Jurkat, Clone E6-1 (cell line): ENCODE measurements around the gene PNPLA1.

Source experiments
- DNase-seq: peaks from one replicate; pipeline ENCODE4 v3.0.0-alpha.2; 2011; ENCODE audit warnings: low read depth, low spot score
- H3K4me3 ChIP-seq: 2 replicates; pipeline ENCODE4 v1.5.1; 2011; ENCODE audit warnings: mild to moderate bottlenecking, low read length, control low read depth, moderate library complexity

The PNPLA1 gene

GRCh38 chr6:36306375-36306774, 36.5 kb downstream of the PNPLA1 start:
- H3K4me3 ChIP-seq: no peak overlapping the region
- no peak for DNase-seq

DNA sequence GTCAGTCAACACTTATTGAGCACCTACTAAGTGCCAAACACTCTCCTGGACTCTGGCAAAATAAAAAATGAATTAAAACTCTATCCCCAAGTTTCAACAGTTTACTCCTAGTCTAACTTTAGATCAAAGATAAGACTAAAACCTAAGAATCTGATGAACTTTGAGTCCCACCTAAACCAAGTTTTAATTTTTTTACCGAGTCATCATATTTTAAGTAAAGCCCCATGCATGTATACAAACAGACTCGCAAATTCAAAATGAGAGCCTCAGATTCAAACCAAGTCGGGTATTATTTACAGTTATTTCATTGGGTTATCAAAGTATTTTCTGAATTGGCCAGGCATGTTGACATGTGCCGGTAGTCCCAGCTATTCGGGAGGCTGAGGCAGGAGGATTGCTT, 38.7 kb downstream of the PNPLA1 start:
- DNase-seq: no peak
- H3K4me3 ChIP-seq: no peak overlapping the region

GRCh38 chr6:36309203-36309602, 39.3 kb downstream of the PNPLA1 start:
- DNase-seq: no peak

GRCh38 chr6:36309900-36310299, 40.0 kb downstream of the PNPLA1 start:
- DNase-seq: no peak
- no peak overlapping the region for H3K4me3 ChIP-seq

More at GRCh38 chr6:36309203-36309602, 39.3 kb downstream of the PNPLA1 start:
- no peak overlapping the region for H3K4me3 ChIP-seq

GRCh38 chr6:36312854-36313648, 43.2 kb downstream of the PNPLA1 start:
- DNase-seq: no peak
- no peak overlapping the region for H3K4me3 ChIP-seq

DNA sequence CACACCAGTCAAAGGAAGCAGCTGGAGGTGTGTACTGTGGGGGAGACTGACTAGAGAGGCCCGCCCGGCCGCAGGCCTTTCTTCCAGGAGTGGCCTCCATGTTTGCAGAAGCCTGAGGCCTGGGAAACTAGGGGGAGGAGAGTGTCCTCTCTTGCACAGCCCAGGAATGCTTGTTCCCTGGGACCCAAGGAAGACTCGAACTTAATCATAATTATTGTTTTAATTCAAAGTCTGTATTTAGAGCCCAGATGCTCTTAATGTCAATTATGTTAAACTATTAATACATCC, 43.7 kb downstream of the PNPLA1 start:
- no peak for DNase-seq
- H3K4me3 ChIP-seq: no peak overlapping the region

GRCh38 chr6:36314221-36315014, 44.6 kb downstream of the PNPLA1 start:
- no peak for DNase-seq
- H3K4me3 ChIP-seq: no peak overlapping the region

DNA sequence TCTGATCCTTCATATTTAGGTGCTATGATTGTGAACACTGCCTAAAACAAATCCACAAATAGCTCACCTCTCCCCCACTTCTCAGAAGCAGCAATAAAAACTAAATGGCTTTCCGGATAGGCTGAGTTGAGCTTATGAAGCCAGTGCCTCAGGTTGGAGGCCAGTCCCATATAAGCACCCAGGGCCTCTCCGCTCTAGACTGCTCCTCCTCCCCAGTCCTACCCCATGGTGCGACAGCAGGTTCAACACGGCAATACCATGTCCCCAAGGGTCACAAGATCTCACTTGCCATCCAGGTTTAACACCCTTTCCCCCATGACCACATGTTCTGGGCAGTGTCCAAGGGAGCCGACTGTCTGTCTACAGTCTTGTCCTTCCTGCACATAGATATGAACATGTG, 46.1 kb downstream of the PNPLA1 start:
- no peak overlapping the region for H3K4me3 ChIP-seq
- DNase-seq: no peak

GRCh38 chr6:36317623-36318022, 47.8 kb downstream of the PNPLA1 start:
- H3K4me3 ChIP-seq: no peak overlapping the region
- no peak for DNase-seq

DNA sequence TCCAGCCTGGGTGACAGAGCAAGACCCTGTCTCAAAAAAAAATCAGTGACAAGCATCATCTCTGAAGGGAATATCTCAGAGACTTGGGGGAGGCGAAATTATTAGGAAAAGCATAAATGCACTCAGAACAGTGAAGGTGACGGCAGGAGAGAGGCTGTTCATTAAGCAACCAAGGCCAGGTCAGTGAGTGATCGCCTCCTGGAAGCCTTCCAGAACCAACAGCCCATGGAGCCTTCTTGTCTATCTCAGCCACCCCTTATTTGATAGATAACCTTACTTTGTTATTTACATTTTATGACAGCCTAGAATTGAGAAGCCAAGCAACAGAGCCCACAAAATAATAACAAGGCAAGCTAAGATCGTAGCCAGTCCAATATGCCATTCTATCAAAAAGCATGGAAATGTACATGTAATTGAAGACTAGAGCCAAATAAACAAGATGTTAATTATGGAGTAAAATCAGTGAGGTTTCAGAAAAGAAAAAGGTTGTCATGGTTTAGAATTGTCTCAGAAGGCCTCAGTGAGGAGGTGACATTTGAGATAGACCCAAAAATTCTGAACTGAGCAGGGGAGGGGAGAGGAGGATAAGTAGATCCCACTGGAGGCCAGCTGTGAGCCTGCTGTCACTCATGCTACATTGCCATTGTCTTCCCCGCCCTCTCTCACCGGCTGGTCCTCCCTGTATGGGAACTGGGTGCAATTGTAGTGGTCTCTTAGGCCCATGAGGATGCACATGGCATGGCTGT, 49.0 kb downstream of the PNPLA1 start:
- no peak for DNase-seq
- no peak overlapping the region for H3K4me3 ChIP-seq

GRCh38 chr6:36319436-36319762, 49.5 kb downstream of the PNPLA1 start:
- no peak for DNase-seq
- no peak overlapping the region for H3K4me3 ChIP-seq

DNA sequence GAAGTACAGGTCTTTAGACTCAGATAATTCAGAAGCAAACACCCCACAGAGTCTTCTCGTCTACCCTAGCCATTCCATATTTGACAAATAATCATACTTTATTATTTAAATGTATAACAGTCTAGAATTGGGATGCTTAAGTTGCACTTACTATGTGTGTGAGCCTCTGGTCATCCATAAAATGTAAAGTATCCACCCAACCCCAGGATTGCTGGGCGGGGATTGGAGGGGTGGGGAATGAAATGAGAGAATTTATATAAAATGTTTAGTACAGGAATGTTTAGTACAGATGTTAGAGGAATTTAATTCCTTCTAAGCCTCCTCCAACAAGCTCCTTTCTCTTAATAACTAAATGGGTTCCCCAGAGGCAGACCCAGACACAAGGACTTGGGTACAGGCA, 50.0 kb downstream of the PNPLA1 start:
- DNase-seq: no peak
- no peak overlapping the region for H3K4me3 ChIP-seq

GRCh38 chr6:36320475-36320874, 50.6 kb downstream of the PNPLA1 start:
- no peak for DNase-seq
- H3K4me3 ChIP-seq: no peak overlapping the region

- no peak overlapping the region for H3K4me3 ChIP-seq
- no peak for DNase-seq
Observed at GRCh38 chr6:36322591-36322990, 52.7 kb downstream of the PNPLA1 start.

GRCh38 chr6:36323062-36323461, 53.2 kb downstream of the PNPLA1 start:
- no peak for DNase-seq
- H3K4me3 ChIP-seq: no peak overlapping the region

DNA sequence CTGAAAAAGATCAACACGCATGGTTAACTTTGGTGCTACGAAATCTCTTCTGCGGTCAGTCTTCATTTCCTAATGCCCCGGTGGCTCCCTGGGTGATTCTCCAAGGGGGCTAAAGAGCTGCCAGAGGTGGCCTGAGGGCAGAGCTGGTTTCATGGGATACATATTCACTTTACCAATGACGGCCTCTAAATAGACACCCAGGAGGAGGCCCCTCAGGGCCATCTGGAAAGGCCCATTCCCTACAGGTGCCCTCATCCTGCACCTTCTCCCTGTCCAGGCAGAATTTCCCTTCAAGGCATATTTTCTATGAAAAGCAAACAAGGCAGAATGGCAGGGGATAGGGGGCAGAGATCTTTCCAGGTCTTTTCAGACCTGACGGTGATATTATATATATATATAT, 54.3 kb downstream of the PNPLA1 start:
- no peak for DNase-seq
- H3K4me3 ChIP-seq: no peak overlapping the region

DNA sequence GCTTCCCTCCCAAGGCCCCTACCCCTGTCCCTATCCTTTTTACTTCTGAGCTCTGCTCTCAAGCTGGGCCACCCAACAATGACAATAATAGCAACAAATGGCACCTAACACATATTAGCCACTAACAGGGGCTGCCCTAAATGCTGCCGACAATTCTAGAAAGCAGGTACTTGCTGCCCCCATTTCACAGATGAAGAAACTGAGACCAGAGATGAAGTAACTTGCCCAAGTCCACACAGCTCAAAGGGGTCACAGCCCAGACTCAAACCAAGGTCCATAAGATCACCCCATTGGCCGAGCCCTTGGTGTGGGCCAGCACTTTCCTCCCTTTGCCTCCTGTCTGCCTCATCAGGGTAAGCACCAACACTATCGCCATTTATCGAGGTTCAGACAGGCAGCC, 54.9 kb downstream of the PNPLA1 start:
- no peak for DNase-seq
- H3K4me3 ChIP-seq: no peak overlapping the region

GRCh38 chr6:36326356-36326995, 56.6 kb downstream of the PNPLA1 start:
- no peak overlapping the region for H3K4me3 ChIP-seq
- DNase-seq: no peak

DNA sequence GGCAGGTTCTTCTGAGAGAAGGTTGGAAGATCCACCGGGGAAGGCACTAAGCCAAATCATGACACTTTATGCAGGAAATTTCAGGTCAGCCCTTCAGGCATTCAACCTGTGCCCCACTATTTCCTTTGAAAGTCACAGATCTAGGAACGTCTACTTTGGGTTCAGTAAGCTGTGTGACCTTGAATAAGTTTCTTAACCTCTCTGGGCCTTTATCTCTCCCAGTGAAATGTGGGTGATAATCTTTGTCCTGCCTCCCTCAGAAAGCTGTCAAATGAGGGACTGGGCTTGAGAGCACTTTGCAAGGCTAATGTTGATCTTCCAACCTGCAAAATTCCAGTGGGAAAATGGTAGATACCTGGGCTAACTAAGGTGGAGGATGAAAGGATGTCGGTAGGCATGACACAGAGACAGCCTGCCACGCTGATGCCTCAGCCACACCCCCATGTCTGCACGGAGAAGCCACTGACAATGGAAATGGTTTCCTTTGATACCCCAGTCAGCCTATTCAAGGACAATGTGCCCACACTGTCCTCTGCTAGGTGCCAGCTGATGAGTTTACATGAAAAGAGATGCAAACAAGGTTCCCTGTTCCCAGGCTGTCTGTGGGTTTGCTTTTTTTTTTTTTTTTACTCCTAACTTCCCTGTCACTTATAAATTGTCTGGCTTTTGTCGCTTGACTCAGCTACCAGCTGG, 57.5 kb downstream of the PNPLA1 start:
- no peak overlapping the region for H3K4me3 ChIP-seq
- no peak for DNase-seq
